Psoas muscle (tissue), 8 donors: ENCODE results near the gene CACNA2D4. TPM values are rescaled to one million over a fixed set of nuclear protein-coding genes. Genes with fewer than 3 reads are reported as not detected.

Experiments used
- ATAC-seq, 4 donors: fragments of 200-7000 bp; cut with Tn5 transposase; one replicate each; pipeline ENCODE4 v1.9.1; 2020; ENCODE audit warnings: moderate library complexity in 3 of 4, mild to moderate bottlenecking in 2 of 4
- DNase-seq, 2 donors: peaks; one replicate each; pipeline ENCODE4 v3.0.0-alpha.2; 2020
- H3K27ac ChIP-seq: fragments of 200-600 bp; one replicate; pipeline ENCODE4 v1.8.0; 2022
- H3K27me3 ChIP-seq, 3 donors: fragments of 200-600 bp in 1 of 3; one replicate each; pipeline versions ENCODE4 v1.6.1 to v1.8.0; 2013 to 2022; ENCODE audit warnings: low read length in 2 of 3, mild to moderate bottlenecking in 2 of 3, moderate library complexity in 1 of 3; ENCODE audit not compliant: insufficient read depth in 3 of 3
- H3K36me3 ChIP-seq, 2 donors: fragments of 200-600 bp in 1 of 2; one replicate each; pipeline versions ENCODE4 v1.6.1 to v1.8.0; 2013 to 2022; ENCODE audit warnings: low read depth in 1 of 2, mild to moderate bottlenecking in 1 of 2, moderate library complexity in 1 of 2; ENCODE audit not compliant: insufficient read depth in 1 of 2
- H3K4me1 ChIP-seq: fragments of 200-600 bp; one replicate; pipeline ENCODE4 v1.8.0; 2022
- H3K4me3 ChIP-seq: fragments of 200-600 bp; one replicate; pipeline ENCODE4 v1.8.0; 2022; ENCODE audit warnings: mild to moderate bottlenecking
- H3K9me3 ChIP-seq: fragments of 200-600 bp; one replicate; pipeline ENCODE4 v1.8.0; 2022
- WGBS, 3 donors: extraction: QIAGEN DNeasy Blood & Tissue Kit; methylation state at CpG; one replicate each; pipeline versions ENCODE4 v1.1.6 to v1.1.7; 2013; 5-methylcytosine and 5-hydroxymethylcytosine counted together
- intact Hi-C, 2 donors: fragments of 100-400 bp; cut with DNase I; formaldehyde crosslinking; loops; one replicate each; pipeline versions ENCODE4 v1.11.0 to v1.14.2; 2022
- polyA plus RNA-seq, 3 donors: library from polyadenylated mRNA; stranded (reverse); fragments of 200-250 nt; gene quantifications; one replicate each; pipeline ENCODE4 v1.2.3, GENCODE V29; 2013
- total RNA-seq, 4 donors: library from RNA; stranded (reverse); fragmentation: NEBNext Ultra II Directional in 2 of 4; extraction: Animal tissue kit (Norgen Biotek cat#: 25700) in 2 of 4; gene quantifications; one replicate each; pipeline versions ENCODE4 v1.2.1 to v1.2.4, GENCODE V29; 2021 to 2023
- TF ChIP-seq, protein P1 (sequence below): fragments of 200-600 bp; IDR thresholded peaks from one replicate; pipeline ENCODE4 v1.8.0; 2022; ENCODE audit warnings: antibody characterized with exemption
- donor health status: healthy with polysubstance abuse.
- donor health status: DM: no; HTN: no; CAD: no; lungs with moderate emphysema.
- donor health status: Bipolar disorder and iron deficiency.
- donor health status: healthy.
- donor health status: DM: yes; HTN: yes; CAD: no.
- donor health status: DM: no; HTN: no; CAD: no.
- donor health status: DM: no; HTN: no; CAD: no.
- donor health status: DM: yes; HTN: yes; CAD: no.

CACNA2D4 gene
- total and polyA plus RNA-seq, 7 donors = 0.74 to 1.8 (median 0.93) TPM

GRCh38 chr12:1811281-1811947 lies 107.0 kb downstream of the CACNA2D4 start:
- H3K27me3 ChIP-seq = peaks cover 0 to 3% (median 0%) of the 10 kb centered on the region in 3 donors
- ATAC-seq (no peak), DNase-seq (peak in 1 of 2 donors; percentile 47)
- H3K9me3 ChIP-seq = no peaks in the 10 kb centered on the region
- intact Hi-C loops = no loop called here
- H3K4me1 ChIP-seq = peaks cover under 1% of the 10 kb centered on the region
- H3K4me3 ChIP-seq = no peak overlapping the region
- WGBS, 3 donors = 67 to 76% (median 71%) methylated on average over 27 of the region's 27 CpGs
- no peaks in the 10 kb centered on the region for H3K36me3 ChIP-seq
- TF ChIP-seq, protein P1, sequence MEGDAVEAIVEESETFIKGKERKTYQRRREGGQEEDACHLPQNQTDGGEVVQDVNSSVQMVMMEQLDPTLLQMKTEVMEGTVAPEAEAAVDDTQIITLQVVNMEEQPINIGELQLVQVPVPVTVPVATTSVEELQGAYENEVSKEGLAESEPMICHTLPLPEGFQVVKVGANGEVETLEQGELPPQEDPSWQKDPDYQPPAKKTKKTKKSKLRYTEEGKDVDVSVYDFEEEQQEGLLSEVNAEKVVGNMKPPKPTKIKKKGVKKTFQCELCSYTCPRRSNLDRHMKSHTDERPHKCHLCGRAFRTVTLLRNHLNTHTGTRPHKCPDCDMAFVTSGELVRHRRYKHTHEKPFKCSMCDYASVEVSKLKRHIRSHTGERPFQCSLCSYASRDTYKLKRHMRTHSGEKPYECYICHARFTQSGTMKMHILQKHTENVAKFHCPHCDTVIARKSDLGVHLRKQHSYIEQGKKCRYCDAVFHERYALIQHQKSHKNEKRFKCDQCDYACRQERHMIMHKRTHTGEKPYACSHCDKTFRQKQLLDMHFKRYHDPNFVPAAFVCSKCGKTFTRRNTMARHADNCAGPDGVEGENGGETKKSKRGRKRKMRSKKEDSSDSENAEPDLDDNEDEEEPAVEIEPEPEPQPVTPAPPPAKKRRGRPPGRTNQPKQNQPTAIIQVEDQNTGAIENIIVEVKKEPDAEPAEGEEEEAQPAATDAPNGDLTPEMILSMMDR = no peak
- no peak overlapping the region for H3K27ac ChIP-seq

GRCh38 chr12:1810931-1811280 lies 107.5 kb downstream of the CACNA2D4 start:
- 78 to 88% (median 86%) methylated on average over 10 of the region's 10 CpGs for WGBS, 3 donors
- ATAC-seq (no peak), DNase-seq (peak in 1 of 2 donors; percentile 33)
- TF ChIP-seq, protein P1 = no peak
- Histone ChIP-seq H3K4me1 (peaks cover 5% of the 10 kb centered on the region), H3K9me3 (no peaks in the 10 kb centered on the region), H3K4me3 (no peak overlapping the region), H3K27me3 (peaks cover 0 to 3% (median 0%) of the 10 kb centered on the region in 3 donors), H3K36me3 (no peaks in the 10 kb centered on the region), H3K27ac (no peak overlapping the region)
- intact Hi-C loops = no loop called here

DNA sequence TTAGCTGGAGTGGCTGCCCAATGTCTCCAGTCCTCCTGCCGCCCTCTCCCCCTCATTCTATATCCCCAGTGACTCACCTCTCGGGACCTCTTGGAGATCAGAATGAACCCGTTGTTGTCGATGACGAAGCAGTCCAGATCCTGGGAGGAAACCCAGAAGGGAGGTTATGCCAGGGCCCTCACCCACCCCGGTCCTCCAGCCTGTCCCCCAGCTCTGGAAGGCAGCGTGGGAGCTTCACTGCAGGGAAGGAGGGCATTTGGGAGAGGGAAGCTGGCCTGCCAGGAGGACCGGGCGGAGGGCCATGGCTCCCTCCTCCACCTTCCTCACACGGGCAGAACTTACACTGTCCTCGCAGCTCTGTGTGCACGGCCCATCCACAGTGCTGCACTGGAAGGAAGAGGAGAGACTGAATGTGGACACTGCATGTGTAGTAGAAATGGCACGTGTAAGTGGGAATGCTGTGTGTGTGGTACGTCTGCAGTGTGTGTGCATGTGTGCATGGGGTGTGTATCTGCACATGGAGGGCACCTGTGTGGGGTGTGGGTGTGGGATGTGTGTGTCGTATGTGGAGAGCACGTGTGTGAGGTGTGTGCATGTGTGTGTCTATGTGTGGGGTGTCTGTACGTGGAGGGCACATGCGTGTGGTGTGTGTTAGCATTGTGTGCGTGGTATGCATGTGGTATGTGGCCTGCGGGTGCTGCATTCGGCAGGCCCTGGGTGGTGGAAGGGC lies 108.1 kb downstream of the CACNA2D4 start:
- ATAC-seq = no peak
- peak in 1 of 2 donors; percentile 30 for DNase-seq
- WGBS, 3 donors = 87 to 90% (median 89%) methylated on average over 21 of the region's 21 CpGs
- H3K27ac ChIP-seq = no peak overlapping the region
- no peaks in the 10 kb centered on the region for H3K36me3 ChIP-seq
- no peak overlapping the region for H3K4me3 ChIP-seq
- intact Hi-C loops = no loop called here
- peaks cover 0 to 3% (median 0%) of the 10 kb centered on the region in 3 donors for H3K27me3 ChIP-seq
- peaks cover 7% of the 10 kb centered on the region for H3K4me1 ChIP-seq
- H3K9me3 ChIP-seq = no peaks in the 10 kb centered on the region
- TF ChIP-seq, protein P1 = no peak

DNA sequence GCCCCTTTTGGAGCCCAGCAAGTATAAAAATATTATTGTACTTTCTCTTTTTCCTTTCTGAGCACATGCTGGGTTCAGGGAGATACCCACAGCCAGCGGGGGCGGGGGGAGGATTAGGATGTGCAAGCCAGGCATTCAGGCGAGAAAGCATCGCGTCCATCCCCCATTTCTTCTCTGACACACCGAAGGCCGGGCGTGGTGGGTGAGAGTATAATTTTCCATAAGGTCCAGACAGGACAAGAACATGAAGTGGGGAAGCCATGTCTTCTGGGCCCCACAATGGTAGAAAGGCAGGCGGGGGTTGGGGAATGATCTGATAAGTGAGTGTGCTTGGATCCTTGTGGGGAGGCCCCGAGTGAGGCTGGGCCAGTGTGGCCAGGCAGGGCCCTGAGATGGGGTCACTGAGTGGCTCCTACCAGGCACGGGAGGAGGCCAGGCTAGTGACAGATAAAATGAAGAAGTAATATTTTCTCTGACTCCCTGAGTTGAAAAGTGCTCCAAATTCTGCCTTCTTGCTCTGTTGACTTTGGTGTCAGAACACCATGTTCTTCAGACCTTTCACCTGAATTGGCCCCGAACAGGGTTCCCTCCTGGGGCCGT lies 108.8 kb downstream of the CACNA2D4 start:
- no peaks in the 10 kb centered on the region for H3K9me3 ChIP-seq
- TF ChIP-seq, protein P1 = no peak
- intact Hi-C loops = no loop called here
- peaks cover 0 to 3% (median 0%) of the 10 kb centered on the region in 3 donors for H3K27me3 ChIP-seq
- H3K4me1 ChIP-seq = peaks cover 14% of the 10 kb centered on the region
- 91 to 96% (median 94%) methylated on average over 13 of the region's 13 CpGs for WGBS, 3 donors
- no peak overlapping the region for H3K27ac ChIP-seq
- peak in 1 of 2 donors; percentile 34 for DNase-seq
- no peak for ATAC-seq
- no peaks in the 10 kb centered on the region for H3K36me3 ChIP-seq
- H3K4me3 ChIP-seq = no peak overlapping the region
